HG03064 (cell line): Measurements from ENCODE around the gene SIGLEC1.

Experiments
- ATAC-seq: cut with Tn5 transposase; IDR thresholded peaks from one replicate; pipeline ENCODE4 v1.9.1; 2021; ENCODE audit warnings: low read depth; ENCODE audit not compliant: unreplicated experiment

SIGLEC1 gene

DNA sequence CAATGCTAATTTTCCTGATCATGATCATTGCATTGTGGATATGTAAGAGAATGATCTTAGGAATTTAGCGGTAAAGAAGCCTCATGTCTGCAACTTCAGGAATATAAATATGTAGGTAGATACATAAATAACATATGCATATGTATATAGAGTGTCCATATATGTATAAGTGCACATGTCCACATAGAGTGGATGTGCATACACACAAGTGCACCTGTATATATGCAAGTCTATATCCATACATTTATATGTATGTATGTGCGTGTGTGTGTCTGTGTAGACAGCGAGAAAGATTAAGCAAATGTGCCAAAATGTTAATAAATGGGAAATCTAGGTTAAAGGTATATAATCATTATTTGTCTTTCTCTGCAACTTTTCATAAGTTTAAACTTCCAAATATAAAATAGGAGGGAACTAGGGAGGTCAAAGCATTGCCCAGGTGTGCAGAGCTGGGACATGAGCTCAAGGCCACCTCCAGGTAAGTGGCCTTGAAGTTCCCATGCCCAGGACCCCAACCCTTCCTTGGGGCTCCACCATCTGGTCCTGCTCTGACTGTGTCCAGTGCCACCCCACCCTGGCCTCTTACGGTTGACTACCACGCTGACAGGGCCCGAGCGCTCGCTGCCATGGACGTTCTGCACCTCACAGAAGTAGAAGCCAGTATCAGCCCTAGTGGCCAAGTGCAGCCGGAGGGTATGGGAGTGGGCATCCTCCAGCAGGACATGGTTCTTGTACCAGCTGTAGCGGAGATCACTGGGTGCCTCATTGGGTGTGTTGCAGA lies 9.6 kb downstream of the SIGLEC1 start:
- ATAC-seq, result no peak

DNA sequence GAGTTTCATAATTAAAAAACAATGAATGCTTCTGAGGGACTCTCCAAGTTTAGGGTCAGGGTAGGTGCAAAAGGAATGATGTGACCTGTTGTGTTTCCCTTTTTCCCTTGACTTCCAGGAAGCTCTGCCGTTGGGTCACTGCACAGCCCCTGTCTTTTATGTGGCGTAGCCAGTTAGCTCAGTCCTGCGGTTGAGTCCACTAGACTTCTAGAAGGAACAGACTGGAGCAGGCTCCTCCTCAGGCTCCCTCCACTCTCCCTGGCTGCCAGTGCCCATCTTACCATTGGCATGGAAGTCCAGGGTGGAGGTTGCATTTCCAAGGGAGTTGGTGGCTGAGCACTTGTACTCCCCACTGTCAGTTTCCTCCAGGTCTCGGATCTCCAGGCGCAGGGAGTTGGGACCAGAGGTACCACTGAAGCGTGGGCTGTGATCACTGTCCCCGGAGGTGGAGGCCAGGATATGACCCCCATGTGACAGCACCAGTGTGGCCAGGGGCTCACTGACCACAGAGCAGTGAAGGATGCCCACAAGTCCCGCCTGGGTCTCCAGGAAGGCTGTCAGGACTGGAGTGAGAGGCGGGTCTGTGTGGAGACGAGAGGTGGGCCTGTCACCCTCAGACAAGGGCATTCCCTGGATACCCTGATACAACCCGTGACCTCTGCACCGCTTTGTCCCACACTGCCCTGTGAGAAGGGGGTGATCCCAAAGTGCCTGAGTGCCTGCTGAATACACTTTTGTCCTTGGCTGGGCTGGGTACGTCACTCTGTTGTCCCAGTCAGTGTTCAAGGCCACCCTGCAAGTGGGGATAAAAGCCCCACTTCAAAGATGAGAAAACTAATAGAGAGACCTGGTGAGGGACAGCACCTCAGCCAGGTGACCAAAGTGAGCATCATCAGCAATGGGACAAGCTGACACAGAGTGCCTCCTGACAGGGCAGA lies 11.1 kb downstream of the SIGLEC1 start:
- no peak for ATAC-seq

DNA sequence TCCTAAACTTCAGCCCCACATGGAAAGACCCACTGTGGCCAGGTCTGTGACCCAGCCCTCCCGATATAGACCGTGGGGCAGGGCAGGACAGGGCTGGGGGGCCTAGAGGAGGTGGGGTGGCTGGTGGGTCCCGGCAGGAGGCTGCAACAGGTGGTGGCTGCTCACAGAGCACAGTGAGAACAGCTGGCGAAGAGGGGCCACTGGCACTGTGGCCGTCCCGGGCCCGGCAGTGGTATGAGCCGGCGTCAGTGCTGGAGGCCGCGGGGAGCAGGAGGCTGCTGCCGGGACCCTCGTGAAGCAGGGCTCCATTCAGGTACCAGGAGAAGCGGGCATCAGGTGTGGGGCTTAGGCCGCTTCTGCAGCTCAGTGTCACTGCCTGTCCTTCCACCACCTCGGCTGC lies 13.4 kb downstream of the SIGLEC1 start:
- no peak for ATAC-seq

DNA sequence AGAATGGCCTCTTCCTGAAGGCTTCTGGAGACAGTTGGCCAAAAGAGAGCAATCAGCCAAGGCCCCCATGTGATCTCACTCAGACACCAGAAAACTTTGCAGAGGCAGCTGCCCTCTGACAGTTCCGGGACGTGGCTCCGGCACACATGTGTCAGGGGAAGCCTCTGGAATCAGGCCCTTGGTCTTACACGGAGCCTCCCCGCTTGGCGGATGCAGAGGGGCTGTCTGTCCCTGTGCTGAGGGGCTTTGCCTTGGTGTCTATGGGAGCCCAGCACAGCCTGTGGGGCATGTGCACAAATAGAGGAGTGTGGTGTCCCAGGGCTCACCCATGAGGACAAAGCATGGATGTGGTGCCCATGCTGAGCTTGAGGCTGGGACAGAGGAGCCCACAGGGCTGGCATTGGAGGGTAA lies 13.8 kb downstream of the SIGLEC1 start:
- ATAC-seq, result no peak

DNA sequence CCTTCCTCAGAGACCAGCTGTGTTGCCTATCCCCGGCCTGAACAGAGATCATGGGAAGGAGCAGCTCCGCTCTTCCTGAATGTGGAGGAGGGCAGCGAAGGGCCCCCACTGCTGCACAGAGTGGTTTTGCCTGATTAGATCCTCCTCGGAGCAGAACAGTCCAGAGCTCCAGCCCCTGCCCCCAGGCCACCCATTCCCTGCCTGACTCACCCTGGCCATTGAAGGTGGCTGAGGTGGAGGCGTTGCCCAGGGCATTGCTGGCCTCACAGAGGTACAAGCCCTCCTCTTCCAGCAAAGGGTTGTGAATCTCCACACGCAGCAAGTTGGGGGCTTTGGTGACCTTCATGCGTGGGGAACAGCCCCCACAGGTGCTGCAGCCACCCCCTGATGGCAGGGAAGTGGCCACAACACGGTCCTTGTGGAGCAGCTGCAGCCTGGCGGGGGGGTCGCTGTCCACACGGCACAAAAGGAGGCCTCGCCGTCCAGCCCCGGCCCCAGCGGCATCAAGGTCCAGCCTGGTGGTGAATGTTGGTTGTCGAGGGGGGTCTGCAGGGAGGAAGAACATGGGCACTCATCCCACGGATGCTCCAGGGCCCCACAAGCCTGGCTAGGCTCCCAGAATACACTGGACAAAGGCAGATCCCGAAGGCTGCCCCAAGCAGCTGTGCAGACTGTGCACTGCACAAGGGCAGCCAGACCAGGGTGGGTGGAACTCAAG lies 14.7 kb downstream of the SIGLEC1 start:
- no peak for ATAC-seq

DNA sequence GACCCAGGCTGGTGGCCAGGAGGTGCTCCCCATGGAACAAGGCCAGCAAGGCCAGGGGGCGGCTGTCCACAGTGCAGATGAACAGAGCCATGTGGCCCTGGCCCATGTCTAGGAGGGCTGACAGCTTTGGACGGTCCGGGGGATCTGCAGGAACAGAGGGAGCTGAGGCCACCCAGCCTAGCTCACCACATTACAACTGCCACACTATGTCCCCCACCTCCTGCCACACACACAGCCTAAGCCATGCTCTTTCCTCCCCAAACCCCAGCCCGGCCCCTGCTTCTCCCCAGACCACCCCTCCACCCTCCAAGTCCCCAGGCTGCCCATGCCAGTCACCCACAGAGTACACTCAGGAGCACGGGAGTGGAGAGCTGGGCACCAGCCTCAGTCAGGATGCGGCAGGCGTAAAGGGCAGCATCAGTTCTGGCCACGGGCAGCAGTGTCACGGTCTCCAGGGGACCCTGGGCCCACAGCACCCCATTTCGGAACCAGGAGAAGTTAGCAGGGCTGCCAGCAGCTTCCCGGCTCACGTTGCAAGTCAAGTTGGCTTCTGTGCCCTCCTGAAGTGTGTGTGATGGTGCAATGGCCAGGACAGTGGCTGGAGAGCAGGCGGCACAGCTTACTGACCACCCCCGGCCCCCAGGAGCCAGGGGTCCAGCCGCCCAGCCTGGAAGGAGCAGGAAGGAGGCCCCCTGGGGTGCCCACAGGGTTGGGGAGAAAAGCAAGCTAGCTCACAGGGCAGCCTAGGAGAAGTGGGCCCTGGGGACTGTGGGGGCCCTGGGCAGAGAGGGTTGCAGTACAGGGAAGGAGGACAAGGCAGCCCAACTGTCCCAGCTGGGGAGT lies 15.4 kb downstream of the SIGLEC1 start:
- no peak for ATAC-seq

DNA sequence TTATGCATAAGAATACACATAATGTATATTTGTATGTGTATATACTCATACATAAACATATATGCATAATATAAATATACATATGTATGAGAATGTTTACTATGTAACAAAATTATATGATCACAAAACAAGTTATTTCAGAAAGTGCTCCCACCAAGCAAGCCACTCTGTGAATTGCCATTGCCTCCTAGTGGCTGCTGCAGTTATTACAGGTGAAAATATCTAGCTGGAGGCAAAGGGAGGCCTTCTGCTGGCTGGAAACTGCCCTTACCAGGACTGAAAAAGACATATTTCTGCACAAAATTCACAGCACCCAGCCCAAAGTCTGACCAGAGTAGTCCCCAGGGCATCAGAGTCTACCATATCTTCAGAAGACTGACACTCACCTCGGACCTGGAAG lies 16.2 kb downstream of the SIGLEC1 start:
- no peak for ATAC-seq

DNA sequence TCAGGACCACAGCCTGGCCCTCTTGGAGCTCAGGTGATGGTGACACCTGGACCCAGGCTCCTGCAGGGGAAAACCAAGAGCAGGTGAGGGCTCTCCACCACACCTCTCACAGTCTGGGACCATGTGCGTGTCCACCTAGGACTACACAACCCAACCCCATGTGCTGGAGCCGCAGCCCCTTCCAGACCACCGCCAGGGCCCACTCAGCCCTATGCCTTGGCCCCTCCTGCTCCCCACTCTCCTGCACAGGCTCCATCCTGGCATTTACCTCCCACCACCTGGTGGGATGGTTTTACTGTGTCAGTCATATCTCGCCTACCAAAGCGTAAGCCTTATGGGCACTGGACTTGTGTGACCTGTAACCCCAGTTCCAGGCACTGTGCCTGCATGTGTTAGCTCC lies 17.5 kb downstream of the SIGLEC1 start:
- no peak for ATAC-seq

DNA sequence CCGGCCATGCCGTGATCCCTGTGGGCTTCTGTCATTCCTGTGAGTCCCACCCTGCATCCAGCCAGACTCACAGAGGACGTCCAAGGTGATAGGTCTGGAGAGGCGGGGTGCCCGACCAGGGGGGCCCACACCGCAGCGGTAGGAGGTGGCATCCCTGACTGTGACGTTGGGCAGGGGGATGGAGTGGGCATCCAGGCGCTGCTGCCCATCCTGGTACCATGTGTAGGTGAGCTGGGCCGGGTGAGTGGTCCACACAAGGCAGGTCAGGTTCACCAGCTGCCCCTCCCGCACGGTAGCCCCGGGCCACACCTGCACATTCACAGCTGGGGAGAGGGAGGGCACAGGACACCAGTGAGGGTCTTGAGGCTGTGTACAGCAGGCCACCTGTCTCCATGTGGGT lies 19.0 kb downstream of the SIGLEC1 start:
- no peak for ATAC-seq

DNA sequence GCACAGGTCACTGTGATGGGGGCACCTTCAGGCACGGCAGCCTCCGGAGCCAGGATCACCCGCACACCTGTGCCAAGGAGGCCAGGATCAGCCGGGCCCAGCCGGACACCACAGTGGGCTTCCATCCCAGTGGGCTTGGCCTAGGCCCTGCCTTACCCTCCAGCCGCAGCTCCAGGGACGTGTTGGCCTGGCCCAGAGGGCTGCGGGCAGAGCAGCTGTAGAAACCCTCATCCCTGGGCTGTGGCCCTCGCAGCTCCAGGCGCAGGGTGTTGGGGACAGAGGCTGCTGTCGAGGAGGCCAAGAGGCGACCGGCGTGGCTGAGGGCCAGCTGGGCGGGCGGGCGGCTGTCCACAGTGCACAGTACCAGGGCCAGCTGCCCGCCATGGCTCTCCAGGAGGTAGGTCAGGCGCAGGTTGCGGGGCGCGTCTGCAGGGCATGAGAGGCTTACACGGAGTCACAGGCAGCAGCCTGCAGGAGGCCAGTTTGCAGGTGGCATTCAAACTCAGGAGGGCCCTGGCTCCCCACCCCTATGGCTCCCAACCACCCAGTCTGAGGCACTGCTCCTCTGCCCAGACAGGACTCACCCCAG lies 19.6 kb downstream of the SIGLEC1 start:
- no peak for ATAC-seq

DNA sequence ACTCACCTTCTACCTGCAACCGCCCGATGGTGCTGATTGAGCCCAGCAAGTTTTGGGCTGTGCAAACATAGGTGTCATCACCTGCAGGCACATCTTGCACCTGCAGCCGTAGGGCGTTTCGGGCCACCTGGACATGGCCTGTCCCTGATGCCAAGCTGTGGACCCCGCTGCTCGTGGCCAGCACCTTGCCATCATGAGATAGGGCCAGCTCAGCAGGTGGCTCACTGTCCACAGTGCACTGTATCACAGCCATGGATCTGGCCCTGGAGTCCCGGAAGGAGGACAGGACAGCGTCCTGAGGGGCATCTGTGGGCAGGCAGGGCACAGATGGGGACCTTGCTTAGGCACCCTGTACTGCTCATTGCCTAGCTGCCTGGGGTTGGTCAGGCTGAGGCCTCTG lies 20.5 kb downstream of the SIGLEC1 start:
- ATAC-seq, result no peak

DNA sequence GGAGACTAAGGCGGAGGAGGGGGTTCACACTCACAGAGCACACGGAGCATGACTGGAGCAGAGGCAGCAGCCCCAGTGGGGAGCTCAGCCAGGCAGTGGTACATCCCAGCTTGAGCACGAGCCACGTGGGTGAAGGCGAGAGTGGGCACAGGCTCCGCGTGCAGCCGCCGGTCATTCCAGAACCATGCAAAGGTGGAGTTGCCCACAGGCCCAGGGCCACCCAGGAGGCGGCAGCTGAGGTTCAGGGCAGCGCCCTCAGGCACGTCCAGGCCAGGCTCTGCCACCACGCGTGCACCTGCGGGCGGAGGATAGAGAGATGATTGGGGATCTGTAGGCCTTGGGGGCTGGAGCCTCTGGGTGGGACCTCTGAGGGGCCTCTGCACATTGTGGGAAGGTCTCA lies 21.1 kb downstream of the SIGLEC1 start:
- no peak for ATAC-seq

DNA sequence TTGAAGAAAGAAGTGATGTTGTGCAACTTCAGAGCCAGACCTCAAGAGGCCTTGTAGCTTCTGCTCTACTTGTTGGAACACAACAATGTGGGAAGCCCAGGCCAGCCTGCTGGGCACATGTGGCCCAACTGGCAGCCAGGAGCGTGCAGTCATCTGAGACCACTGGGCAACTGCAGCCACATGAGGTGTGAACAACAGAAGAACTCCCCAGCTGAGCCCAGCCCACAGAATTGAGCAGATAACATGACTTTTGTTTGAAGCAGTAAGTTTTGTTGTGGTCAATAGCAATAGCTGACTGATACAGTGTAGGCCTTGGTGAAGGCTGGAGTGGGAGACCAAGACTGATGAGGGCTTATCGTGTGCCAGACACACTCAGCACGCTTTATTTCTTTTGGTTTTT lies 22.0 kb downstream of the SIGLEC1 start:
- ATAC-seq, result no peak

DNA sequence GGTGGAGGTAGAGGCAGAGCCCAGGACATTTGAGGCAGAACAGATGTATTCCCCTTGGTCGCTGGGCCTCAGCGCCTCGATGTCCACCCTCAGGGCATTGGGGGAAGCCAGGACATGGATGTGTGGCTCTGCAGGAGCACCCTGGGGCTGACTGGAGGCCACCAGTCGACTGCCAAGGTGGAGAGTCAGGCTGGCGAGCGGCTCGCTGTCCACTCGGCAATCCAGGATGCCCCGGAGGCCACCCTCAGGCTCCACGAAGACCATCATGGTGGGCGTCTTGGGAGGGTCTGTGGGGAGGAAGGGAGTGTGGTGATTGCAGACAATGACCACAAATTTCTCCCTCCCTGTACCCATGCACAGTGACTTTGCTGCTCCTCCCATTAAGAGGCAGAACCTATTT lies 22.4 kb downstream of the SIGLEC1 start:
- no peak for ATAC-seq

DNA sequence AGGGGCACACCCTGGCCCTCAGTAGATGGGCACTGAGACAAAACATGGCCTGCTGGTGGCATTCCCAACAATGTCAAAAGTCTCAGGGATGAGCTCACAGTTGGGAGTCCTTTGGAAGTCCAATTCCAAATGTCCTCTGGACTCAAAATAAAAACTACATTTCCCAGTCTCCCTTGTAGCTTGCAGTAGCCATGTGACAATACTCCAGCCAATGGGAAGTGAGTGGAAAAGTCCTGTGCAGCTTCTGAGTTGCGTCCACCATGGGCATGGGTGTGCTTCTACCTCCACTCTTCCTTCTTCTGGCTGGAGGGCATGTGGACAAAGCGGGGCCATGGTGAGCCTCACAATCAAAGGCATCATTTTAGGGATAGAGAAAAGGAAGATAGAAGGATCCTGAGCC lies 24.7 kb downstream of the SIGLEC1 start:
- ATAC-seq, result no peak

DNA sequence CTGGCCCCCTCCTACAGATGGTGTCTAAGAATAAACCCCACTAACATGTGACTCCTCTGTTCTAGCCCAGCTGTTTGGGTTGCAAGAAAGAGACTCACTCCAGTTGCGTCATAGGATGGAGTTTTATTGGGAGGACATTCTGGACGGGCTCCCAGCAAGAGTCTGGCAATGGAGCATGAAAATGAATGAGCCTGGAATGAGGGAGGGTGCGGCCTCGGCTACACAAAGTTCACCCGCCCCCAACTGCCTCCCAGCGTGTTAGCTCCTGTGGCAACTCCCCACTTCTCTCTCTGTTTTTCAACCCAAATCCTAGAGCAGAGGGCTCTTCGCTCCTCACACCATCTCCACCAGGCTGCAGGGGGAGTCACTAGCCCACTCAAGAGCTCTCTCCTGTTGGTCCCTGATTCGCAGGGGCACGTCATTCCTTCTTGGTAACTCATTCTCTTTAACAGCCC lies 25.5 kb downstream of the SIGLEC1 start:
- no peak for ATAC-seq

DNA sequence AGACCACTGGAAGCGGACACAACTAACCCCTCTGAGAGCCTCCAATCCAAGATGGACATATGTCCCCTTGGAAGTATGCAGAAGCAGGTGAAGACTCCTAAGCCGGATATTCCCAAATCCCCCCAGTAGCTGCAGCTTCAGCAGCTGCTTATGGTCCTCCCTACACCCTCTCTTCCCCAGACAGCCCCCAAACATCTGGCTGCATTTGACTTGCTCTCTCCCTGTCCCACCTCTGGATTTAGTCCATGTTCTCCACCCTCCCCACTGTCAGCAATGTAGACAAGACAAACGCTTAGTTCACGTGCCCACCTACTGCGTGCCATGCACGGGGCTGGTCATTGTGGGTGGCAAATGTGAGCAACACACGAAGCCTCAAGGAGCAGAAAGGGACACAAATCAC lies 26.0 kb downstream of the SIGLEC1 start:
- ATAC-seq, result no peak

DNA sequence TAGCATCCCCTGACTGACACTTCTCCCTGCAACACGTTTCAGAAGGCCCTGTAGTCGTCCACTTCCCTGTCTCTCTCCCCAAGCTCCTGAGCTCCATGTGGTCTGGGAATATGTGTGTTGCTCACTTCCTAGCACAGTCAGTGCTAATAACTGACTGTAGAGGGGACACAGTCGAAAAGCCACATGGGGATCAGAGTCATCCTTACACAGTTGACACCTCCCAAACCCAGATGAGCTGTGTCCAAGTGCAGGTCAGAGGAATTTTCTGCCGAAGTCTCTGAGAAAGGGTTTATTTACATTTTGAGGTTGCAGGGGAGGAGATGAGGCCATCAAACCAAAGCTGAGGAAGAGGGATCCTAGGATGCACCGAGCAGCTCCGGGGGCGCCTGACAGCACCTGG lies 27.1 kb downstream of the SIGLEC1 start:
- ATAC-seq, result no peak

DNA sequence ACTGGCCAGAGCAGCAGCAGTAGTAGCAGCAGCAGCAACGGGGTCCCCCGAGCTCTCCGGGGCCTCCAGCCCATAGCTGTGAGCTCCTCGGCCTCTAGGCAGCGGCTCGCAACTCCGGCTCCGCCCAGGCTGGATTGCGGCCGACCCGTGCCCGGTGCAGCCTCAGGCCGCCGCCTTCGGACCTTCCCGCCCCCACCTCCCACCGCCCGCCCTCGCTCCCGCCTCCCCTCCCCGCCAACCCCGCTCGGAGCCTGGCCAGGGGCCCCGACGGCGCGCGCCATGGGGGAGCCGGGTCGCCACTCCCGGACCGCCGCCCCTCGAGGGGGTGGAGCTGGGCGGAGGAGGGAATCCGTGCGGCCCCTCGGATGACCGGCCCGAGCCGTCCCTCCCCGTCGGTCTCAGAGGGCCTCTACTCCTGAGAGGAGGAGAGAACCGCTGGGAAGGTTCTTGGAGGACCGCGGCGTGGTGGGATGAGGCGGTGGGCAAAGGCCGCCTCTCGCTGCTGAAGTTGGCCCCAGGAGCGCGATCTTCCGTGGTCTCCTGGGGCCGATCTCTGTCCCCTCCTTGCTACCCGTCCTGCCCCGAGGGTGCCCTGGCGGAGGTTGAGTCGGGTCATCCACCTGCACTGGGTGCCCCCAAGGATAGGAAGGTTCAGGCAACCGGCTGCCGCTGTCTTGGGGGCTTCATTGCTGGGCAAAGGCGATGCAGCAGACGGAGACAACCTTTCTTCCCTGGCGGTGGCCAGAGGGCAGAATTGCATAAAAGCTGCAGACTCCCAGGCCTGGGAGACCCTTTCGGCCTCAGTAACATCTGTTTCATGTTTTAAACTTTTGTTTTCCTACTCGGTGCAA lies 30.2 kb downstream of the SIGLEC1 start, which contains the start of gene ADAM33:
ADAM33 (minus strand) TSS at position 80 of the 851 bp plus-strand sequence; CDS start at position 74, 6 bp downstream.
- no peak for ATAC-seq
